ENCODE data around the gene CYP2D6. TPM values are rescaled to one million over a fixed set of nuclear protein-coding genes. Genes with fewer than 3 reads are reported as not detected.
"Not testable (repeated sequence)": the region's sequence is repeated elsewhere in the genome, so short reads cannot be mapped to it uniquely, and the experiment has no call there.

The CYP2D6 gene
- under 1 TPM in 2 of 6 donors, not detected in 4; 0.14 to 0.61 TPM for polyA plus RNA-seq (ENCODE audit: low read depth in 6 of 6)

DNA sequence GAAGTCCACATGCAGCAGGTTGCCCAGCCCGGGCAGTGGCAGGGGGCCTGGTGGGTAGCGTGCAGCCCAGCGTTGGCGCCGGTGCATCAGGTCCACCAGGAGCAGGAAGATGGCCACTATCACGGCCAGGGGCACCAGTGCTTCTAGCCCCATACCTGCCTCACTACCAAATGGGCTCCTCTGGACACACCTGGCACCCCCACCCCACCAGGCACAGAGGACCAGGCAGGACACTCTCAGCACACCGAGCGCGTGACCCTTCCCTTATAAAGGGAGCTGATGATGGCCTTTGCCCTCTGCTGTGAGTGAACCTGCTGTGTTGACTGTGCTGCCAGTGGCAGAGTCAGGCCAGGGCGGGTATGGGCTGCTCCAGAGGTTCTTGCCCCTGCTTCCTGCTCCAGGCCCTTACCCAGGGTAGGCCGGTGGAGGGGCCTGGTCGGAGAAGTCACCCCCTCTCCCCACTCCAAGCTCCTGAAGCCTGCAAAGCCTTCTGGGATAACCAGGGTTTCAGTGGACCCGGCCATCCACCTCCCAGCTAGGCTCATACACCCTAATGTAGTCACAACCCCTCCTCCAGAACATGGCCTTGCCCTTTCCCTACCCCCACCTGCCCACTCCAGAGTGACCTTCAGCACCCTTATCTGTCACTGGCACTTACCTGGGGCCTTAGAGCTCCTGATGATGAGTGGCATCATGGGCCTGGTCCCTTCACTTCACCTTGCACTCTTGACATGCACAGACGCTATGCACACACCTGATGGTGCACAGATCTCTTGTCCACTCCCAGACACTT lies at the start of gene CYP2D6:
TSS of gene CYP2D6 (minus strand) at position 172 of the 793 bp plus-strand sequence. CDS start at position 153, 19 bp downstream.
- DNase-seq; ATAC-seq (ENCODE audit: low read depth in 2 of 2); H3K4me3 Mint-ChIP-seq; H3K4me1 Mint-ChIP-seq; H3K36me3 Mint-ChIP-seq; H3K9me3 Mint-ChIP-seq; H3K27me3 Mint-ChIP-seq: not testable (repeated sequence)
- peak within 1 kb of the TSS in 2 of 6 donors; percentile 57 to 78 for H3K27ac Mint-ChIP-seq

GRCh38 chr22:42179616-42180015 lies 49.0 kb upstream of the CYP2D6 start:
- H3K27ac Mint-ChIP-seq: no peak overlapping the region

GRCh38 chr22:42178910-42179519 lies 48.4 kb upstream of the CYP2D6 start:
- peaks cover 13 to 21% of the 10 kb centered on the region in 2 donors for H3K36me3 Mint-ChIP-seq
- no peaks in the 10 kb centered on the region for H3K9me3 Mint-ChIP-seq
- peaks cover 13 to 38% (median 22%) of the 10 kb centered on the region in 3 donors for H3K4me1 Mint-ChIP-seq
- H3K4me3 Mint-ChIP-seq: no peak overlapping the region
- DNase-seq (no peak), ATAC-seq (ENCODE audit: low read depth in 2 of 2) (no peak)
- peak overlapping the region in 2 of 6 donors; percentile 72 to 84 for H3K27ac Mint-ChIP-seq
- no peaks in the 10 kb centered on the region for H3K27me3 Mint-ChIP-seq

More at GRCh38 chr22:42179616-42180015, 49.0 kb upstream of the CYP2D6 start:
- no peaks in the 10 kb centered on the region for H3K27me3 Mint-ChIP-seq
- ATAC-seq (ENCODE audit: low read depth in 2 of 2) (no peak), DNase-seq (no peak)
- no peaks in the 10 kb centered on the region for H3K9me3 Mint-ChIP-seq
- peaks cover 11 to 37% (median 18%) of the 10 kb centered on the region in 3 donors for H3K4me1 Mint-ChIP-seq
- H3K4me3 Mint-ChIP-seq: no peak overlapping the region
- peaks cover 13 to 21% of the 10 kb centered on the region in 2 donors for H3K36me3 Mint-ChIP-seq

GRCh38 chr22:42177891-42178336 lies 47.3 kb upstream of the CYP2D6 start:
- H3K4me1 Mint-ChIP-seq: peaks cover 19 to 38% (median 22%) of the 10 kb centered on the region in 3 donors
- peak overlapping the region in 2 of 6 donors; percentile 6 to 38 for H3K27ac Mint-ChIP-seq
- no peak overlapping the region for H3K4me3 Mint-ChIP-seq
- H3K36me3 Mint-ChIP-seq: peaks cover 13 to 21% of the 10 kb centered on the region in 2 donors
- H3K9me3 Mint-ChIP-seq: no peaks in the 10 kb centered on the region
- ATAC-seq (ENCODE audit: low read depth in 2 of 2) (no peak), DNase-seq (no peak)
- H3K27me3 Mint-ChIP-seq: no peaks in the 10 kb centered on the region

DNA sequence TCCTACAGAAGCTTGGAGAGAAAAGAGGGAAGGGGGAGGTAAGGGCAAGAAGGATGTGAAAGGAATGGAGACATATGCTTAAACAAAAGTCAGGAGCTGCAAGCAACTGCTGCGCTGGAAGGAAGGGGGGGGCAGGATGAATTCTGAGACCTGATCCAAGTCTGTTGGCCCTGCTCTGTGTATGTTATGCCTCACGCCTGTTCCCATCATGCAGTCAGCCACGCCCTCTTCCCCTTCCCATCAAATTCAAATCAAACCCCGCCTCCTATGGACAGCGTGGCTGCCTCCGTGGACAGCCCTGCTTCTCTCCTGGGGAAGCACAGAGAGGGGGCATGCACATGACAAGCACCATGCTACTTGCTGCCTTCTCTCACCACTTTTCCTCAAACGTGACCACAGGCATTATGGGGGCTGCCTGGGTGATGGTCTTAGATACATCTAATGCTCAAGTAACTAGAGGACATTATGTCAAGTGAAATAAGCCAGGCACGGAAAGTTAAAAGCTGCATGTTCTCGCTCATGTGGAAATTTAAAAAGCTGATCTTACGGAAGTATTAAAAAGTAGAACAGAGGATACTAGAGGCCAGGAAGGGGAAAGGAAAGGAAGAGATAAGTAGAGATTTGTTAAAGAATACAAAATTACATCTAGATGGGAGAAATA lies 45.8 kb upstream of the CYP2D6 start:
- H3K4me3 Mint-ChIP-seq: no peak overlapping the region
- peaks cover 13 to 21% of the 10 kb centered on the region in 2 donors for H3K36me3 Mint-ChIP-seq
- no peaks in the 10 kb centered on the region for H3K9me3 Mint-ChIP-seq
- peak overlapping the region in 5 of 6 donors; percentile 28 to 77 (median 65) for H3K27ac Mint-ChIP-seq
- DNase-seq: no peak
- H3K4me1 Mint-ChIP-seq: peaks cover 28 to 49% (median 35%) of the 10 kb centered on the region in 3 donors
- no peaks in the 10 kb centered on the region for H3K27me3 Mint-ChIP-seq
- no peak for ATAC-seq (ENCODE audit: low read depth in 2 of 2)

DNA sequence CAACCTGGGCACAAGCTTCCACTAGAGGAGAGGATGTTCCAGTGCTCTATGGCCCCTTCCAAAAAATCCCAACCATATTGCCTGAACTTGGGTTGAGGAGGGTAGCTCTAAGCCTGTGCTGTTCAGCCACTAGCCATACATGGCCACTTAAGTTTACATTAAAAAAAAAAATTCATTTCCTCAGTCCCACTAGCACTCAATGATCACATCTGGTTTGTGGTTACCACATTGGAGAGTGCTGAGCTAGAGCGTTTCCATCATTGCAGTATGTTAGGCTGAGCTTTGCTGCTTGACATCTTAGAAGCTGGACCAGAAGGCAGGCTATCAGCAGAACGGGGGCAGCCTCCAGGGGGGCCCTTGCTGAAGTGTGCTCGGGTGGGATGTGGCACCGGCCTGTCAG lies 43.5 kb upstream of the CYP2D6 start:
- peak overlapping the region; percentile 38 to 78 (median 66) for H3K27ac Mint-ChIP-seq
- no peaks in the 10 kb centered on the region for H3K9me3 Mint-ChIP-seq
- ATAC-seq (ENCODE audit: low read depth in 2 of 2) (no peak), DNase-seq (no peak)
- H3K4me3 Mint-ChIP-seq: no peak overlapping the region
- peaks cover 13 to 22% of the 10 kb centered on the region in 2 donors for H3K36me3 Mint-ChIP-seq
- H3K27me3 Mint-ChIP-seq: no peaks in the 10 kb centered on the region
- peaks cover 30 to 48% (median 37%) of the 10 kb centered on the region in 3 donors for H3K4me1 Mint-ChIP-seq

DNA sequence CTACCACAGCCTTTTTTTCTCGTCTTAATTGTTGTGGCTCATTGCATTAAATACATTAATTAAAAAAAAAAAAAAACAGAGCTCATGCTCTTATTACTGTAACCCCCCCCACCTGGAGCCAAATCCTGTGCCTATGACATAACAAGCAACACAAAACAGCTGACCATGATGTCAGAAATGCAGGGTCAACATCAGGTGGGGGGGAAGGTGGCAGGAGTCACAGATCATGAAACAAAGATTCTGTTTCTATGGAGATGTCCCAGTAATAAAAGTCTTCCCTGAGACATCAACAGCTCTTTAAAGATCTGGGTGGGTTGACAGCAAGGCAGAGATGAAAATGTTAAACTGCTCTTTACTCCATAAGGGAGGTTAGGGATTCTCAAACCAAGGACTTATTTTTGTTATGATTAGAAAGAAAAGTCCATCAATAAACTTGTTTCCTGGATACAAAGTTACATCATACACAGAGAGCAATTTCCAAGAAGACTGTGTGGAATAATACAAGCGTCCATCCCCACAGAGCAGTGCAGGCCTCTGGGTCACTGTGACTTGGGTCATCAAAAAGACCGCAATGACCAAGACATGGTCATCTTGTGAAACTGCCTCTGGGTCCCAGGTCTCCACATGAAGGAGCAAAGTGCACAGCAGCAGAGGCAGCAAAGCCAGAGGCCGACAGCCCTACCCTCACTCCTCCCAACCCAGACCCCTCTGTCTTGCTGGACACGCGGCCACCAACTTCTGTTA lies 42.7 kb upstream of the CYP2D6 start:
- peaks cover 33 to 53% (median 37%) of the 10 kb centered on the region in 3 donors for H3K4me1 Mint-ChIP-seq
- peak overlapping the region in 5 of 6 donors; percentile 38 to 78 (median 67) for H3K27ac Mint-ChIP-seq
- no peak for DNase-seq
- H3K36me3 Mint-ChIP-seq: peaks cover 13 to 25% of the 10 kb centered on the region in 2 donors
- H3K4me3 Mint-ChIP-seq: no peak overlapping the region
- no peaks in the 10 kb centered on the region for H3K9me3 Mint-ChIP-seq
- no peak for ATAC-seq (ENCODE audit: low read depth in 2 of 2)
- no peaks in the 10 kb centered on the region for H3K27me3 Mint-ChIP-seq

DNA sequence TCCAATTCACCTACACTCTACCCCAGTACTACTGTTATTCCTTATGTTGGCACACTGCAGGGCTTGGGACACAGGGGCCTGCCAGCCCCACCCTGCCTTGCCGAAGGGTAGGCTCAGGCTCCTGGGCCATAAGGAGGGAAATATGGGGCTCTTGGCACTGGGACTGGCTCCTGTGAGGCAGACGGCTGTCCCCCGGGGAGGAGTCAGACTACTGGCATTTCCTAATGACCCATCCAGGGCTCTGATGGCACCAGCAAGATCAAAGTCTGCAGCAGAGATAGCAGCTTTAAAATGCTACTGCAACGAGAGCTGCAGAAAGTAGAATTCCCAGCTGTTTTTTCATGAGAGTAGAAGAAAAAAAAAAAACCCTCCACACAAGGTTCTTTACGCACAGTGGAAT lies 42.2 kb upstream of the CYP2D6 start:
- peaks cover 13 to 21% of the 10 kb centered on the region in 2 donors for H3K36me3 Mint-ChIP-seq
- peak overlapping the region in 3 of 8 donors; percentile 33 to 37 (median 36) for H3K4me3 Mint-ChIP-seq
- DNase-seq (no peak), ATAC-seq (ENCODE audit: low read depth in 2 of 2) (peak in 1 of 2 donors; percentile 5)
- H3K4me1 Mint-ChIP-seq: peaks cover 33 to 50% (median 37%) of the 10 kb centered on the region in 3 donors
- H3K9me3 Mint-ChIP-seq: no peaks in the 10 kb centered on the region
- peak overlapping the region in 5 of 6 donors; percentile 19 to 94 (median 70) for H3K27ac Mint-ChIP-seq
- no peaks in the 10 kb centered on the region for H3K27me3 Mint-ChIP-seq

- Mint-ChIP-seq H3K27me3 (no peaks in the 10 kb centered on the region), H3K36me3 (peaks cover 15% of the 10 kb centered on the region in 2 donors), H3K9me3 (no peaks in the 10 kb centered on the region), H3K4me3 (peak overlapping the region in 4 of 8 donors; percentile 15 to 37 (median 34)), H3K27ac (peak overlapping the region in 5 of 6 donors; percentile 70 to 94 (median 83)), H3K4me1 (peaks cover 33 to 50% (median 38%) of the 10 kb centered on the region in 3 donors)
- ATAC-seq (ENCODE audit: low read depth in 2 of 2) (peak; percentile 73 to 74), DNase-seq (peak; percentile 34)
Observed at GRCh38 chr22:42171946-42172719, 41.5 kb upstream of the CYP2D6 start.

- H3K9me3 Mint-ChIP-seq: no peaks in the 10 kb centered on the region
- no peak for ATAC-seq (ENCODE audit: low read depth in 2 of 2)
- no peak overlapping the region for H3K4me3 Mint-ChIP-seq
- DNase-seq: no peak
- no peaks in the 10 kb centered on the region for H3K27me3 Mint-ChIP-seq
- peak overlapping the region in 4 of 6 donors; percentile 7 to 94 (median 68) for H3K27ac Mint-ChIP-seq
- peaks cover 33 to 50% (median 40%) of the 10 kb centered on the region in 3 donors for H3K4me1 Mint-ChIP-seq
- peaks cover 11 to 15% of the 10 kb centered on the region in 2 donors for H3K36me3 Mint-ChIP-seq
Observed at GRCh38 chr22:42171417-42171816, 40.8 kb upstream of the CYP2D6 start.

DNA sequence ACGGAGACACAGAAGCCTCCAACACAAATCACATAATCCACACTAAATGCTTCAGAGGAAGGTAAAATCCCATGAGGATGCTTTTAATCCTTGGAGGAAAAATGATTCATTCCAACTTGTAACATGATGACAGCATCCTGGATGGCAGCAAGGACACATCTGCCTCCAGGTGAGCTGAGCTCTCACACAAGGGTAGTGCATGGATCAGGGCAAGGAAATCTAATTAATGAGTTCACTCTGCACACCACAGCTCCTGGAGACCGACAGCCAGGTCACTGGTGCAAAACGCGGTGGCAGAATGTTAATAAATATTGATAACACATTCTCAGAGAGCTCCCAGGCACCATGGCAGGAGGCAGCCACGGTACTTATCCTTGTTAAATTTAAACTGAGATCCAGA lies 40.3 kb upstream of the CYP2D6 start:
- ATAC-seq (ENCODE audit: low read depth in 2 of 2) (no peak), DNase-seq (no peak)
- Mint-ChIP-seq H3K4me1 (peaks cover 33 to 45% (median 39%) of the 10 kb centered on the region in 3 donors), H3K4me3 (no peak overlapping the region), H3K27ac (peak overlapping the region in 2 of 6 donors; percentile 53 to 80), H3K36me3 (peaks cover 6 to 10% of the 10 kb centered on the region in 2 donors), H3K9me3 (no peaks in the 10 kb centered on the region), H3K27me3 (no peaks in the 10 kb centered on the region)

DNA sequence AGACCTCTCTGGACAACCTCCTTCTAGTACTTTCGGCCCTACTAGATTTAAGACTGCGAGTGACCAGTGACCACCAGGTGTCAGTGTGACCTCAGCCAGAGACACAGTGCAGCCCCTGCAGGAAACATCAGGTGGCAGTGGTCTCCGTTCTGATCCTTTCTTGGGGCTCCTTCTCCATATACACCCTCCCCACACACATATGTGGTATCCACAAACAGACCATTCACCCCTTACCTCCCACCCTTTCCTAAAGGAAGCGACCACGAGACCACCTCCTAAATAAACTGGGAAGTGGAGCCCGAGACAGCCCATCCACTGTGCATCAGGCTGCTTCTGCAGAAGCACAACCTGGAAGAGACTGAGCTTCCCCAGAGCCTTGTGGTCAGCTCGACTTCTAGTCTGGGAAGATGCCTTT lies 38.5 kb upstream of the CYP2D6 start:
- H3K36me3 Mint-ChIP-seq: peaks cover 6 to 7% of the 10 kb centered on the region in 2 donors
- no peaks in the 10 kb centered on the region for H3K27me3 Mint-ChIP-seq
- peak overlapping the region in 1 of 6 donors; percentile 70 for H3K27ac Mint-ChIP-seq
- ATAC-seq (ENCODE audit: low read depth in 2 of 2) (peak; percentile 77 to 78), DNase-seq (peak; percentile 60)
- H3K9me3 Mint-ChIP-seq: no peaks in the 10 kb centered on the region
- H3K4me3 Mint-ChIP-seq: no peak overlapping the region
- H3K4me1 Mint-ChIP-seq: peaks cover 35 to 41% (median 37%) of the 10 kb centered on the region in 3 donors

Measured in naive B cell (primary cell).